DND-41 (cell line): Measurements from ENCODE around the gene SOWAHA.

Experiments used
- ATAC-seq: fragments of 200-7000 bp; cut with Tn5 transposase; 3 replicates; pipeline ENCODE4 v1.9.1; 2021; ENCODE audit warnings: low read depth; ENCODE audit not compliant: insufficient read depth
- DNase-seq: peaks from one replicate; pipeline ENCODE4 v3.0.0-alpha.2; 2020
- H2AFZ ChIP-seq: 2 replicates; pipeline ENCODE4 v1.6.0; 2012; ENCODE audit warnings: low read depth, low read length
- H3K27ac ChIP-seq: 2 replicates; pipeline ENCODE4 v1.5.1; 2012; ENCODE audit warnings: low read length, inconsistent platforms
- H3K27me3 ChIP-seq: fragments of 200-600 bp; sonication (generic); 2 replicates; pipeline ENCODE4 v1.6.0; 2012; ENCODE audit warnings: low read length, mild to moderate bottlenecking, inconsistent platforms; ENCODE audit not compliant: insufficient read depth, poor library complexity
- H3K36me3 ChIP-seq: 2 replicates; pipeline ENCODE4 v1.5.1; 2012; ENCODE audit warnings: low read length, inconsistent platforms; ENCODE audit not compliant: insufficient read depth
- H3K4me1 ChIP-seq: 2 replicates; pipeline ENCODE4 v1.5.1; 2012; ENCODE audit warnings: mild to moderate bottlenecking, low read length; ENCODE audit not compliant: insufficient read depth
- H3K4me2 ChIP-seq: 2 replicates; pipeline ENCODE4 v1.6.0; 2012; ENCODE audit warnings: mild to moderate bottlenecking, moderate library complexity, low read length, inconsistent platforms; ENCODE audit not compliant: insufficient read depth
- H3K4me3 ChIP-seq, 2 experiments: fragments of 200-600 bp in 1 of 2; shearing (Covaris generic) in 1 of 2; 2 replicates each; pipeline ENCODE4 v1.5.1; 2012 to 2016; ENCODE audit warnings: inconsistent platforms in 2 of 2, low read length in 2 of 2, mild to moderate bottlenecking in 2 of 2, low read depth in 1 of 2, moderate library complexity in 1 of 2
- H3K79me2 ChIP-seq: 2 replicates; pipeline ENCODE4 v1.6.0; 2012; ENCODE audit warnings: low read length, inconsistent platforms; ENCODE audit not compliant: insufficient read depth
- H3K9ac ChIP-seq: 2 replicates; pipeline ENCODE4 v1.6.0; 2012; ENCODE audit warnings: low read depth, mild to moderate bottlenecking, inconsistent platforms, low read length, moderate library complexity
- H3K9me3 ChIP-seq: 2 replicates; pipeline ENCODE4 v1.5.1; 2012; ENCODE audit warnings: low read length, moderate library complexity, mild to moderate bottlenecking, inconsistent platforms; ENCODE audit not compliant: insufficient read depth, severe bottlenecking
- H4K20me1 ChIP-seq: 2 replicates; pipeline ENCODE4 v1.6.0; 2012; ENCODE audit warnings: low read length; ENCODE audit not compliant: insufficient read depth
- EZH2 ChIP-seq: IDR thresholded peaks from 3 replicates; pipeline ENCODE4 v1.6.1; 2012; ENCODE audit warnings: borderline replicate concordance, low read depth, mild to moderate bottlenecking, moderate library complexity, low read length, inconsistent platforms; ENCODE audit not compliant: severe bottlenecking
- TF ChIP-seq, protein P1 (sequence below): IDR thresholded peaks from 2 replicates; pipeline ENCODE4 v1.5.1; 2012; ENCODE audit warnings: borderline replicate concordance, low read length, moderate library complexity, mild to moderate bottlenecking; ENCODE audit not compliant: poor library complexity, severe bottlenecking; ENCODE audit errors: extremely low read depth

The SOWAHA gene

DNA sequence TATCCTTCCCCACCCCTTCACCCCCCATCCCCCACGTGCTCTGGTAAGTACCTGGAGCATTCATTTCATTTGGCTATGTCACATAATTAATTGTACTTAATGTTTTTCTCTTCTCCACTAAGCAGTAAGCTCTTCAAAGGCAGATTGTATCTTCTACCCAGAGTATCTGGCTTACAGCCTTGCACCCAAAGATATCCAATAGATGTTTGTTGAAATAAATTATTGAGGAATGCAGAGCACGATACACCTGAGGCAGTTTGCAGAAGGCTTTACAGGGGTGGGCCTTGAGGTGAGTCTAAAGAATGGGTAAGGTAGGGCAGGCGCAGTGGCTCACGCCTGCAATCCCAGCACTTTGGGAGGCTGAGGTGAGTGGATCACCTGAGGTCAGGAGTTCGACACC is 2.5 kb upstream of the SOWAHA start:
- peaks cover 10% of the 10 kb centered on the region for H3K27me3 ChIP-seq
- DNase-seq, result no peak
- no peak overlapping the region for H3K27ac ChIP-seq
- no peak for ATAC-seq
- H3K4me3 ChIP-seq, result no peak overlapping the region
- no peak overlapping the region for H3K9ac ChIP-seq
- H3K36me3 ChIP-seq, result no peaks in the 10 kb centered on the region
- H4K20me1 ChIP-seq, result no peaks in the 10 kb centered on the region
- TF ChIP-seq, protein P1, sequence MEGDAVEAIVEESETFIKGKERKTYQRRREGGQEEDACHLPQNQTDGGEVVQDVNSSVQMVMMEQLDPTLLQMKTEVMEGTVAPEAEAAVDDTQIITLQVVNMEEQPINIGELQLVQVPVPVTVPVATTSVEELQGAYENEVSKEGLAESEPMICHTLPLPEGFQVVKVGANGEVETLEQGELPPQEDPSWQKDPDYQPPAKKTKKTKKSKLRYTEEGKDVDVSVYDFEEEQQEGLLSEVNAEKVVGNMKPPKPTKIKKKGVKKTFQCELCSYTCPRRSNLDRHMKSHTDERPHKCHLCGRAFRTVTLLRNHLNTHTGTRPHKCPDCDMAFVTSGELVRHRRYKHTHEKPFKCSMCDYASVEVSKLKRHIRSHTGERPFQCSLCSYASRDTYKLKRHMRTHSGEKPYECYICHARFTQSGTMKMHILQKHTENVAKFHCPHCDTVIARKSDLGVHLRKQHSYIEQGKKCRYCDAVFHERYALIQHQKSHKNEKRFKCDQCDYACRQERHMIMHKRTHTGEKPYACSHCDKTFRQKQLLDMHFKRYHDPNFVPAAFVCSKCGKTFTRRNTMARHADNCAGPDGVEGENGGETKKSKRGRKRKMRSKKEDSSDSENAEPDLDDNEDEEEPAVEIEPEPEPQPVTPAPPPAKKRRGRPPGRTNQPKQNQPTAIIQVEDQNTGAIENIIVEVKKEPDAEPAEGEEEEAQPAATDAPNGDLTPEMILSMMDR, result no peak
- no peak for TF ChIP-seq EZH2
- no peak overlapping the region for H2AFZ ChIP-seq
- H3K9me3 ChIP-seq, result no peaks in the 10 kb centered on the region
- no peaks in the 10 kb centered on the region for H3K79me2 ChIP-seq
- no peaks in the 10 kb centered on the region for H3K4me1 ChIP-seq
- H3K4me2 ChIP-seq, result no peak overlapping the region

DNA sequence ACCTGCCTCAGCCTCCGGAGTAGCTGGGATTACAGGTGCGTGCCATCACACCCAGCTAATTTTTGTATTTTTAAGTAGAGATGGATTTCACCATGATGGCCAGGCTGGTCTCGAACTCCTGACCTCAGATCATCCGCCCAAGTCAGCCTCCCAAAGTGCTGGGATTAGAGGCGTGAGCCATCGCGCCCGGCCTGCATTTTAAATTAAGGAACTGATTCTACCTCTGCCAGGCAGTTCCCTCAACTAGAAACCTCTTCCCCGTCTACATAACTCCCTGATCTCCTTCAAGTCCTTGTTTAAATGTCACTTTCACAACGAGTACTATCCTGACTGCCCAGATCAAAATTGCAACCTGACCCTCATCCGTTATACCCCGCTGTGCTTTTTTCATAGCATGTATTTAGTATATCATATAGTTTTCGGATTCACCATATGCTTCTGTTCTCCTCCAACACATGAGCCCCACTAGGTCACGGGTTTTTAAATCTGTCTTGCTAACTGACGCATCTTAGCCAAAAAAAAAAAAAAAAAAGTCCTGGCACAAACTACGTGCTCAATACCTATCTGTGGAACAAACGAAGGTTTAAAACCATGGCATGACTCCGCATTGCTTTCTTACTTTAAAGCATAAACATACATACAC is 858 bp upstream of the SOWAHA start:
- no peak overlapping the region for H3K9ac ChIP-seq
- H3K36me3 ChIP-seq, result no peaks in the 10 kb centered on the region
- DNase-seq (no peak), ATAC-seq (no peak)
- H2AFZ ChIP-seq, result no peak overlapping the region
- no peaks in the 10 kb centered on the region for H4K20me1 ChIP-seq
- no peak overlapping the region for H3K4me3 ChIP-seq
- no peaks in the 10 kb centered on the region for H3K4me1 ChIP-seq
- no peak overlapping the region for H3K27ac ChIP-seq
- peaks cover 10% of the 10 kb centered on the region for H3K27me3 ChIP-seq
- H3K4me2 ChIP-seq, result no peak overlapping the region
- TF ChIP-seq, protein P1, result no peak
- no peak for TF ChIP-seq EZH2
- H3K9me3 ChIP-seq, result no peaks in the 10 kb centered on the region
- H3K79me2 ChIP-seq, result no peaks in the 10 kb centered on the region

DNA sequence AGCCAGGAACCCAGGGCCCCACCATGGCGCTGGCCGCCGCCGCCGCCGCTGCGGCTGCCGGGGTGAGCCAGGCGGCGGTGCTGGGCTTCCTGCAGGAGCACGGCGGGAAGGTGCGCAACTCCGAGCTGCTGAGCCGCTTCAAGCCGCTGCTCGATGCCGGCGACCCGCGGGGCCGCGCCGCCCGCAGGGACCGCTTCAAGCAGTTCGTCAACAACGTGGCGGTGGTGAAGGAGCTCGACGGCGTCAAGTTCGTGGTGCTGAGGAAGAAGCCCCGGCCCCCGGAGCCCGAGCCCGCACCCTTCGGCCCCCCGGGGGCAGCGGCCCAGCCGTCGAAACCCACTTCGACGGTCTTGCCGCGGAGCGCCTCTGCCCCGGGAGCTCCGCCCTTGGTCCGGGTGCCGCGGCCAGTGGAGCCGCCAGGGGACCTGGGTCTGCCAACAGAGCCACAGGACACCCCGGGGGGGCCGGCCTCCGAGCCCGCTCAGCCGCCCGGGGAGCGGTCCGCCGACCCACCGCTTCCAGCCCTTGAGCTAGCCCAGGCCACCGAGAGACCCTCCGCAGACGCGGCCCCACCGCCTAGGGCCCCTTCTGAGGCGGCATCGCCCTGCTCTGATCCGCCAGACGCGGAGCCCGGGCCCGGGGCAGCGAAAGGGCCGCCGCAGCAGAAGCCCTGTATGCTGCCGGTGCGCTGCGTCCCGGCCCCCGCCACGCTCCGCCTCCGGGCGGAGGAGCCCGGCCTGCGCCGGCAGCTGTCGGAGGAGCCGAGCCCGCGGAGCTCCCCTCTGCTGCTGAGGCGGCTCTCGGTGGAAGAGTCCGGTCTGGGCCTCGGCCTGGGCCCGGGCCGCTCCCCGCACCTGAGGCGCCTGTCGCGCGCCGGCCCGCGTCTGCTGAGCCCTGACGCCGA is 749 bp downstream of the SOWAHA start:
- no peaks in the 10 kb centered on the region for H3K4me1 ChIP-seq
- no peak overlapping the region for H3K4me3 ChIP-seq
- no peak overlapping the region for H3K27ac ChIP-seq
- no peaks in the 10 kb centered on the region for H3K36me3 ChIP-seq
- no peaks in the 10 kb centered on the region for H3K79me2 ChIP-seq
- H2AFZ ChIP-seq, result no peak overlapping the region
- ATAC-seq (no peak), DNase-seq (no peak)
- H3K4me2 ChIP-seq, result no peak overlapping the region
- TF ChIP-seq EZH2, result no peak
- TF ChIP-seq, protein P1, result no peak
- no peaks in the 10 kb centered on the region for H3K9me3 ChIP-seq
- H3K27me3 ChIP-seq, result peaks cover 9% of the 10 kb centered on the region
- H4K20me1 ChIP-seq, result no peaks in the 10 kb centered on the region
- no peak overlapping the region for H3K9ac ChIP-seq
